Peyer's patch (tissue), 4 donors: Measurements from ENCODE around the gene VPS33A.

Experiments used
- POLR2A ChIP-seq, 2 donors: fragments of 450-650 bp; IDR thresholded peaks; one replicate each; pipeline ENCODE4 v1.5.1; 2017; ENCODE audit warnings: antibody characterized with exemption in 2 of 2, mild to moderate bottlenecking in 2 of 2, moderate library complexity in 2 of 2
- TF ChIP-seq, protein P1 (sequence below), 6 experiments: fragments of 450-650 bp in 4 of 6; fragments of 200-600 bp in 2 of 6; sonication (generic) in 1 of 6; IDR thresholded peaks; one replicate each; pipeline ENCODE4 v1.5.1; 2017 to 2019; ENCODE audit warnings: antibody characterized with exemption in 6 of 6, mild to moderate bottlenecking in 3 of 6, moderate library complexity in 1 of 6

DNA sequence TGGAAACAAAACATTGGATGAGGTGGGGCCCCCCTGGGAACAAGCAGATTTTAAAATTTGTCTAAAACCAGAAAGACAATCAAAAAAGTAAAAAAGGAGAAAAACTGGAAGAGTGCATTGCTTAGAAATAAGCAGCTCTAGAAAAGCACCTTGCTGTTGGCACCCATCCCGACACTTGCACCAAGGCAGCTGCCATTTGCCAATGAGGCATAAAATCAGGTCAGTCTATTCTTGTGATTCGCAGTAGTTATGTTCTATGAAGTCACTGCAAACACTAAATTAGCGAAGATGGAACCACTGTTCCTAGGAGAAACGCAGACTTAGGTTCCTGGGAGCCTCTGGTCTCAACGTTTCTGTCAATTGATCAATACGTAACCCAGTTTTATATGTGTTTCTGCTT lies 16.2 kb downstream of the VPS33A start:
- TF ChIP-seq POLR2A (IDR thresholded peaks at IDR 0.05), result no peak
- TF ChIP-seq, protein P1, sequence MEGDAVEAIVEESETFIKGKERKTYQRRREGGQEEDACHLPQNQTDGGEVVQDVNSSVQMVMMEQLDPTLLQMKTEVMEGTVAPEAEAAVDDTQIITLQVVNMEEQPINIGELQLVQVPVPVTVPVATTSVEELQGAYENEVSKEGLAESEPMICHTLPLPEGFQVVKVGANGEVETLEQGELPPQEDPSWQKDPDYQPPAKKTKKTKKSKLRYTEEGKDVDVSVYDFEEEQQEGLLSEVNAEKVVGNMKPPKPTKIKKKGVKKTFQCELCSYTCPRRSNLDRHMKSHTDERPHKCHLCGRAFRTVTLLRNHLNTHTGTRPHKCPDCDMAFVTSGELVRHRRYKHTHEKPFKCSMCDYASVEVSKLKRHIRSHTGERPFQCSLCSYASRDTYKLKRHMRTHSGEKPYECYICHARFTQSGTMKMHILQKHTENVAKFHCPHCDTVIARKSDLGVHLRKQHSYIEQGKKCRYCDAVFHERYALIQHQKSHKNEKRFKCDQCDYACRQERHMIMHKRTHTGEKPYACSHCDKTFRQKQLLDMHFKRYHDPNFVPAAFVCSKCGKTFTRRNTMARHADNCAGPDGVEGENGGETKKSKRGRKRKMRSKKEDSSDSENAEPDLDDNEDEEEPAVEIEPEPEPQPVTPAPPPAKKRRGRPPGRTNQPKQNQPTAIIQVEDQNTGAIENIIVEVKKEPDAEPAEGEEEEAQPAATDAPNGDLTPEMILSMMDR (IDR thresholded peaks at IDR 0.05), result no peak
